Heart right ventricle (tissue), 16 donors: ENCODE results near the gene TNIP1. TPM values are rescaled to one million over a fixed set of nuclear protein-coding genes. Genes with fewer than 3 reads are reported as not detected.

Experiments
- ATAC-seq, 8 donors: fragments of 200-7000 bp; cut with Tn5 transposase; one replicate each; pipeline ENCODE4 v1.9.1; 2020; ENCODE audit warnings: mild to moderate bottlenecking in 8 of 8, moderate library complexity in 8 of 8, moderate number of reproducible peaks in 1 of 8
- DNase-seq, 2 donors: peaks; one replicate each; pipeline ENCODE4 v3.0.0-alpha.2; 2020
- H3K27ac ChIP-seq, 10 donors: fragments of 200-600 bp; sonication (generic) in 2 of 10; one replicate each; pipeline versions ENCODE4 v1.5.0 to v1.8.0; 2020 to 2022; ENCODE audit warnings: mild to moderate bottlenecking in 3 of 10
- H3K27me3 ChIP-seq, 7 donors: fragments of 200-600 bp; one replicate each; pipeline ENCODE4 v1.8.0; 2021 to 2022; ENCODE audit warnings: mild to moderate bottlenecking in 2 of 7
- H3K36me3 ChIP-seq, 9 donors: fragments of 200-600 bp; sonication (generic) in 1 of 9; one replicate each; pipeline versions ENCODE4 v1.5.0 to v1.8.0; 2020 to 2022; ENCODE audit warnings: mild to moderate bottlenecking in 2 of 9
- H3K4me1 ChIP-seq, 9 donors: fragments of 200-600 bp; sonication (generic) in 1 of 9; one replicate each; pipeline versions ENCODE4 v1.5.0 to v1.8.0; 2020 to 2022; ENCODE audit warnings: mild to moderate bottlenecking in 4 of 9
- H3K4me3 ChIP-seq, 10 donors: fragments of 200-600 bp; sonication (generic) in 2 of 10; one replicate each; pipeline versions ENCODE4 v1.5.0 to v1.8.0; 2020 to 2022; ENCODE audit warnings: mild to moderate bottlenecking in 7 of 10, moderate library complexity in 2 of 10
- H3K9me3 ChIP-seq, 11 donors: fragments of 200-600 bp in 10 of 11; sonication (generic) in 2 of 11; one replicate each; pipeline versions ENCODE4 v1.5.0 to v1.8.0; 2013 to 2022; ENCODE audit warnings: mild to moderate bottlenecking in 2 of 11, control low read depth in 1 of 11, moderate library complexity in 1 of 11
- CTCF ChIP-seq, 9 donors: fragments of 200-600 bp; sonication (generic) in 2 of 9; IDR thresholded peaks; one replicate each; pipeline versions ENCODE4 v1.5.0 to v1.8.0; 2021 to 2022; ENCODE audit warnings: antibody characterized with exemption in 9 of 9, mild to moderate bottlenecking in 5 of 9, moderate library complexity in 1 of 9
- WGBS, 2 donors: extraction: QIAGEN DNeasy Blood & Tissue Kit; methylation state at CpG; one replicate each; pipeline ENCODE4 v1.1.7; 2013; ENCODE audit warnings: inconsistent platforms in 1 of 2; 5-methylcytosine and 5-hydroxymethylcytosine counted together
- intact Hi-C, 10 donors: fragments of 100-400 bp; cut with DNase I; formaldehyde crosslinking; loops; one replicate each; pipeline versions ENCODE4 v1.11.1 to v1.14.2; 2022
- polyA plus RNA-seq, 2 donors: library from polyadenylated mRNA; stranded (reverse); fragments of 200-250 nt; gene quantifications; one replicate each; pipeline ENCODE4 v1.2.3, GENCODE V29; 2013
- total RNA-seq, 10 donors: library from RNA; stranded (reverse); fragmentation: NEBNext Ultra II Directional in 3 of 10; extraction: Animal tissue kit (Norgen Biotek cat#: 25700) in 3 of 10; gene quantifications; one replicate each; pipeline versions ENCODE4 v1.2.1 to v1.2.4, GENCODE V29; 2021 to 2023
- donor health status: Arrhythmogenic right ventricular cardiomyopathy.
- donor health status: ischemic (EF 13 %, LVEDD 7.1; RV severe dilation, severe dysfunction).
- donor health status: healthy with polysubstance abuse.
- donor health status: DM: no; HTN: yes; CAD: no.
- donor health status: DM: no; HTN: no; CAD: no.
- donor health status: ischemic (EF 25% LVEDD 6.9; RV normal size, moderate dysfunction).
- donor health status: ischemic (EF 25% LVEDD 5.7; RV mildly dilated, moderate dysfunction).
- donor health status: healthy.
- donor health status: DM: yes; HTN: yes; CAD: no.
- donor health status: Ischemic cardiomyopathy.
- donor health status: ischemic (EF 35%, LVEDD 5.7; RV mildly dilated, moderate dysfunction).
- donor health status: nonischemic (EF 11% LVEDD 7.7; RV severe dilation, severe dysfunction).
- donor health status: DM: yes; HTN: yes; CAD: no.
- donor health status: PGD.
- donor health status: ischemic (EF 29% LVEDD 5.4; RV normal size, mild dysfunction).
- donor health status: nonischemic (EF 23%, LVEDD 6.1; RV moderate dilation, normal function).

Gene TNIP1
- total and polyA plus RNA-seq, 12 donors: 63.8 to 130 (median 124) TPM

GRCh38 chr5:151097061-151097460 lies 16.2 kb upstream of the TNIP1 start:
- Histone ChIP-seq H3K4me1 (peaks cover 16 to 95% (median 59%) of the 10 kb centered on the region in 9 donors), H3K27ac (peak overlapping the region in 2 of 10 donors; percentile 60 to 89), H3K9me3 (no peaks in the 10 kb centered on the region), H3K4me3 (no peak overlapping the region), H3K36me3 (peaks cover 0 to 30% (median 0%) of the 10 kb centered on the region in 9 donors), H3K27me3 (no peaks in the 10 kb centered on the region)
- no peak for TF ChIP-seq CTCF (IDR thresholded peaks at IDR 0.05)
- ATAC-seq: no peak
- WGBS, 2 donors: 80 to 85% methylated on average over 6 of the region's 6 CpGs
- no peak for DNase-seq
- intact Hi-C loops: no loop called here

GRCh38 chr5:151096001-151096373 lies 15.2 kb upstream of the TNIP1 start:
- 45 to 48% methylated on average over 6 of the region's 6 CpGs for WGBS, 2 donors
- Histone ChIP-seq H3K4me1 (peaks cover 12 to 94% (median 50%) of the 10 kb centered on the region in 9 donors), H3K27ac (peak overlapping the region; percentile 28 to 89 (median 60)), H3K4me3 (no peak overlapping the region), H3K36me3 (peaks cover 0 to 19% (median 0%) of the 10 kb centered on the region in 9 donors), H3K9me3 (no peaks in the 10 kb centered on the region), H3K27me3 (no peaks in the 10 kb centered on the region)
- DNase-seq (no peak), ATAC-seq (peak in 7 of 8 donors; percentile 8 to 56 (median 31))
- TF ChIP-seq CTCF (IDR thresholded peaks at IDR 0.05): no peak
- intact Hi-C loops: no loop called here

- Histone ChIP-seq H3K9me3 (no peaks in the 10 kb centered on the region), H3K27ac (peak overlapping the region; percentile 28 to 89 (median 60)), H3K36me3 (peaks cover 0 to 14% (median 0%) of the 10 kb centered on the region in 9 donors), H3K4me1 (peaks cover 12 to 89% (median 45%) of the 10 kb centered on the region in 9 donors), H3K27me3 (no peaks in the 10 kb centered on the region), H3K4me3 (no peak overlapping the region)
- peak; percentile 25 to 79 (median 66) for ATAC-seq
- WGBS, 2 donors: 29 to 53% methylated on average over 5 of the region's 5 CpGs
- intact Hi-C loops: no loop called here
- no peak for TF ChIP-seq CTCF (IDR thresholded peaks at IDR 0.05)
- DNase-seq: peak; percentile 42 to 55
Measured at GRCh38 chr5:151095341-151096000, 14.6 kb upstream of the TNIP1 start.

GRCh38 chr5:151094852-151095245 lies 14.0 kb upstream of the TNIP1 start:
- no peak overlapping the region for H3K4me3 ChIP-seq
- H3K4me1 ChIP-seq: peaks cover 12 to 87% (median 41%) of the 10 kb centered on the region in 9 donors
- intact Hi-C loops: no loop called here
- ATAC-seq (peak; percentile 8 to 29 (median 23)), DNase-seq (peak in 1 of 2 donors; percentile 28)
- peak overlapping the region in 8 of 10 donors; percentile 13 to 89 (median 44) for H3K27ac ChIP-seq
- peaks cover 0 to 7% (median 0%) of the 10 kb centered on the region in 9 donors for H3K36me3 ChIP-seq
- no peaks in the 10 kb centered on the region for H3K9me3 ChIP-seq
- no peak for TF ChIP-seq CTCF (IDR thresholded peaks at IDR 0.05)
- H3K27me3 ChIP-seq: no peaks in the 10 kb centered on the region
- 33 to 44% methylated on average over 8 of the region's 8 CpGs for WGBS, 2 donors
